Measurements from ENCODE around the gene XRCC1. TPM values are rescaled to one million over a fixed set of nuclear protein-coding genes. Genes with fewer than 3 reads are reported as not detected.
"Not testable (repeated sequence)": the region's sequence is repeated elsewhere in the genome, so short reads cannot be mapped to it uniquely, and the experiment has no call there.

Gene XRCC1
- total RNA-seq, 1 donor from 2014 or later = 18.2 TPM

DNA sequence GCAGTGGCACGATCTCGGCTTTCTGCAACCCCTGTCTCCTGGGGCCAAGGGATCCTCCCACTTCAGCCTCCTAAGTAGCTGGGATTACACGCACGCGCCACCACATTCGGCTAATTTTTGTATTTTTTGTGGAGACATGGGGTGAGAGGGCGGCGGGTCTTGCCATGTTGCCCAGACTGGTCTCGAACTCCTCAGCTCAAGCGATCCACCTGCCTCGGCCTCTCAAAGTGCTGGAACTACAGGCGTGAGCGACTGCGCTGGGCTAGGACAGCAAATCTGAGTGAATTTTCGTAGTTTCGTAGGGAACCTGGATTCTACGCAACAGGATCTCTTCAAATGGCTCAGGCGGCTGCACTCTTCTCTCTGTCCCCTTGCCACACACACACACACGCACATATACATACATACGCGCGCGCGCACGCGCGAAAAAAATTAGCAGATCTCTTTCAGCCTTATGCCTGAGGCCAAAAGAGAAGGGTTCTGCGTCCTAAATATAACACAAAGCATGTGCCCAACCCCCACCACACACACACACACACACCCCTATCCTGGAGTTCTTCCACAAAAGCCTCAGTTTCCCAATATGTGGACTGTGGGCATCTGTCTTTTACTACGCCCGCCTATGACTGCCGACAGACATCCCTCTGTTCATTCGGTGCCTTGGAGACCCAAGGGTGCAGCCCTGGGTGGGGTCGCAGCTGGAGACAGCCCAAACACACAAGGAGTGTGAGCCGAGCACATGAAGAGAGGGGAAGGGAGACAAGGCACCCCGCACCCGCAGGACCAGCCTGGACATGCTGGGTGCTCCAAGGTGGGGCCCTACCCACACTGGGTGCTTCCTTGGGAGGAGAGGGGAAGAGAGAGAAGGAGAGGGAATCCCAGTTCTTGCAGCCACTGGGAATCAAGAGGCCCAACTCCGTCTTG, 890 bp upstream of the XRCC1 start:
- DNase-seq (ENCODE audit: low spot score) = no peak

DNA sequence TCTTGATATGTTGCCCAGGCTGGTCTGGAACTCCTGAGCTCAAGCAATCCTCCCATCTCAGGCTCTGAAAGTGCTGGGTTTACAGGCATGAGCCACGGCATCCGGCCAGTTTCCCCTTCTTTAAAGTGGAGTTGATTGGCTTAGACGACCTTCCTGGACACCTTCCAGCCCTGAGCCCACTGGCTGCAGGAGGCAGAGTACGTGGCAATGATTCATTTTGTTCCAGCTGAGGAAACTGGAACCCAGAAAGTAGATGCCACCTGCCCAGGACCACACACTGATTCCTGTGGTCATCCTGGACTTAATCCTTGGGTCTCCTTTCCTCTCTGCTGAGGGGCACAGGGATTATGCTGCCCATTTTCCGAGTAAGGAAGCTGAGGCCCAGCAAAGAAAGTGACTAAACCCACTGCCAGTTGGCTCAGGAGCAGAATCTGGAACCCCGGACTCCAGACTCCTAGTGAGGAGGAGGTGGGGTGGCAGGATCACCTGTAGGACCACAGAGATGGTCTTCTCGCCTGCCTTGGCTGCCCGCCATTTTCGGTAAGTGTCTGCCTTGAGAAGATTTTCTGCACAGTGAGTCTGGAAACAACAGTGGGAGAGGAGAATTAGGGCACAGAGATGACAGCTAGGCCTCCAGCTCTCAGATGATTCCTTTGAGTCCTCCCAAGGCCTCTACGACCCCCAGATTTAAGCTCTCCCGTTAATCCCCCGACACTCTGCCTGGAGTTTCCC, 737 bp downstream of the XRCC1 start:
- DNase-seq (ENCODE audit: low spot score) = no peak

DNA sequence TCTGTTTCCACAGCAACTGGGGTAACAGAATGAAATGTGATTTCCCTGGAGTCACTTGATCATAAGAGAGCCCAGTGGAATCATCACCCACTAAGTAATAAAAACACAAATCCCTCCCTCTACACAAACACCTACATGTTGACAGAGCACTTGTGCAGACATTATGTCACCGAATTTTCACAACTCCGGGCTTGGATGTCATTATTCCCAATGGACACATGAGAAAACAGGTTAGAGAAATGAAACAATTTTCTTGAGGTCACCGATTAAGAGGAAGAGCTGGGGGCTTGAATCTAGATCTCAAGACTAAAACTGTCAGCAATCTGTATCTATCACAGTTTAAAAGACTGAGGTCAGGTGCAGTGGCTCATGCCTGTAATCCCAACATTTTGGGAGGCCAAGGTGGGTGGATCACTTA, 3.1 kb downstream of the XRCC1 start:
- no peak for DNase-seq (ENCODE audit: low spot score)

DNA sequence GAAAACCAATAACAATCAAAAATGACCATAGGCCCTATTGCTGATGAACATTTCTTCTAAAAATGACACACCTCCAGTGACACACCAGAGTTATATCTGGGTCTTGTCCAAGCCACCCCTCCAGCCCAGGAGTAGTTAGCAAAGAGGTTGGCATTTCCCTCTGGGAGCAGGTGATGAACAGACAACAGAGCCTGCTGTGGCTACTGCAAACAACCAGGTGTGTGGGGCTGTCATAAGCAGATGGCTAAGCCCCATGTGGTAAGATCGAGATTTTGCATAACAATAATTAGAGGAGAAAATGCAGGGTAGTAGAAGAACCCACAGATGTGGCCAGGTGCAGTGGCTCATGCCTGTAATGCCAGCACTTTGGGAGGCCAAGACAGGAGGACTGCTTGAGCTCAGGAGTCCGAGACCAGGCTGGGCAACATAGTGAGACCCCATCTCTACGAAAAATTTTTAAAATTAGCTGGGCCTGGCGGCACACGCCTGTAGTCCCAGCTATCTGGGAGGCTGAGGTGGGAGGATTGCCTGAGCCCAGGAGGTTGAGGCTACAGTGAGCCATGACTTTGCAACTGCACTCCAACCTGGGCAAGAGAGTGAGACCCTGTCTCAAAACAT, 5.0 kb downstream of the XRCC1 start:
- DNase-seq (ENCODE audit: low spot score) = no peak

DNA sequence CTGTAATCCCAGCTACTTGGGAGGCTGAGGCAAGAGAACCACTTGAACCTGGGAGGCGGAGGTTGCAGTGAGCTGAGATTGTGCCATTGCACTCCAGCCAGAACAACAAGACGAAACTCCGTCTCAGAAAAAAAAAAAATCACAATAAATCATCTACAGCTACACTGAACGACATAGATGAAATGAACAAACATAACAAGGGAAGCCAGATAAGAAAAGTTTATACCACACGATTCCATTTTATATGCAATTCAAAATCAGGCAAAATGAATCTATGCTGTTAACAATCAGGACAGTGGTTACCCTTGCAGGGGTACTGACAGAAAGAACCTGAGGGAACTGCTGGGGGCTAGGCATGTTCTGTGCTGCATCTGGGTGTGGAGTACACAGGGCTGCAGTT, 5.7 kb downstream of the XRCC1 start:
- no peak for DNase-seq (ENCODE audit: low spot score)

DNA sequence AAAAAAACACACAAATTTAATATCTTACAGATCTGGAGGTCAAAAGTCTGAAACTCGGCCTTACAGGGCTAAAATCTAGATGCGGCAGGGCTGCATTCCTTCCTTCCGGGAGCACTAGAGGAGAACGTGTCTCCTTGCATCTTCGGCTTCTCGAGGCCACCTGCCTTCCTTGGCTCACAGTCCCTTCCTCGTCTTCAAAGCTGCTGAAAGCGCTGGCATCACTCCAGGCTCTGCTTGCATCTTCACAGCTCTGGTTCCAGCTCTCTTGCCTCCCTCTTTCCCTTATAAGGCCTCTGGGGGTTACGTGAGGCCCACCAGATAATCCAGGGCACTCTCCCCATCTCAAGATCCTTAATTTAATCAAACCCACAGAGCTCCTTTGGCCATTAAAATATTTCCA, 10.5 kb downstream of the XRCC1 start:
- no peak for DNase-seq (ENCODE audit: low spot score)

DNA sequence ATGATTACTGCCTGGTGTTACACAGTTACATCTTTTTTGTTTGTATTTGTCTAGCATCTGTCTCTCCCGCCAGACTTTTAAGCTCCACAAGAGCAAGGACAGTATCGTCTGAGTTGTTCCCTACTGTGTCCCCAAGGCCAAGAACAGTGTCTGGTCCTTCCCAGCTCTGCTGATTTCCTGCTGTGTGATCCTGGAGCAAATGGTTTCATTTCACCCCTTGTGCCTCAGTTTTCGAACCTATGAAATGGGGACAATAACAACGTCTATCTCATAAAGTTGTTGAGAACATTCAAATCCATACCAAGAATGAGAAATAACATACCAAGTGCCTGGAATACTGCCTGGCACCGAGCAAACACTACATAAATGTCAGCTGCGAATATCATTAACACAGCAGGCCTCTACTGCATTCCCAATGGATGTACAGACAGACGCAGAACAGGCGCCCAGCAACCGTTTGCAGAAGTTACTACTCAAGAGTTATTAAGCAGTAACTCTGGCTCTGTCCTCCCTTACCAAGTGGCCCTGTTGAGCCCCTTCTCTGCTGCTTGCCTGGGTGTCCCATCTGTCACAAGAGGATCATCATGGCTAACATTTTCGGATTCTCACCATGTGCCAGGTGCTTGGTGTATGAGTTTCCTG, 11.4 kb downstream of the XRCC1 start:
- DNase-seq (ENCODE audit: low spot score) = no peak

DNA sequence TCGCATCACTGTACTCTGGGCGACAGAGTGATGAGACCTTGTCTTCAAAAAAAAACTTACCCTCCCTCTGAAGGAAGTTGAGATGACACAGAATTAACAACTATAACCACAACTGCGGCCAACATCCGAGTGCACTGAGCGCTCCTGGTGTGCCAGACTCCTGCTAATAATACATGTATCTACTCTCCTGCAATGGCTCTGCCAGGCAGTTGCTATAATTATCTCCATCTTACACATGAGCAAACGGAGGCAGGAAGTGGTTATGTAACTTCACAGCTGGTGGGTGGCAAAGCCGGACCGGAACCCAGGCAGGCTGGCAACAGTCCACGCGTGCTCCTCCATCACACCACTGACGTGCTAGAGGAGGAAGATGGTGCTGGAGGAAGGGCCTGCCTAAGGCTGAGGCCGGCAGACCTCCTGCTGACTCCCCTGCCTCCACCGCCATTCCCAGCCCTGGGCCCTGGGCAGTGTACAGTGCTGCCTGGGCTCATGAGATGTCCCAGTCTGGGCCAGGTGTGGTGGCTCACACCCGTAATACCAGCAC, 12.6 kb downstream of the XRCC1 start:
- DNase-seq (ENCODE audit: low spot score) = no peak

DNA sequence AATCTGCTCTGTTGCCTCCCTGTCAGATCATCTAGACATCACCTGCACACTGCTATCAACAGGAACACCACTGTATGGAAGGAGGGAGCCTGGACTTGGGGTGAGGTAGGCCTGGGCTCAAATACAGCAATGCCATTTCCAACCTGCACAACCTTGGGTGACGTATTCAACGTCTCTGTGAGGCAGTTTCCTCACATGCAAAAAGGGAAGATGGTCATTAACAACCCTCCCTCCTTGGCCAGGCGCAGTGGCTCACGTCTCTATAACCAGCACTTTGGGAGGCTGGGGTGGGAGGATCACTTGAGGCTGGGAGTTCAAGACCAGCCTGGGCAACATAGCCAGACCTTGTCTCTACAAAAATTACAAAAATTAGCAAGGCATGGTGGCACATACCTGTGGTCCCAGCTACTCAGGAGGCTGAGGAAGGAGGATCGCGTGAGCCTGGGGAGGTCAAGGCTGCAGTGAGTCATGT, 13.1 kb downstream of the XRCC1 start:
- no peak for DNase-seq (ENCODE audit: low spot score)

DNA sequence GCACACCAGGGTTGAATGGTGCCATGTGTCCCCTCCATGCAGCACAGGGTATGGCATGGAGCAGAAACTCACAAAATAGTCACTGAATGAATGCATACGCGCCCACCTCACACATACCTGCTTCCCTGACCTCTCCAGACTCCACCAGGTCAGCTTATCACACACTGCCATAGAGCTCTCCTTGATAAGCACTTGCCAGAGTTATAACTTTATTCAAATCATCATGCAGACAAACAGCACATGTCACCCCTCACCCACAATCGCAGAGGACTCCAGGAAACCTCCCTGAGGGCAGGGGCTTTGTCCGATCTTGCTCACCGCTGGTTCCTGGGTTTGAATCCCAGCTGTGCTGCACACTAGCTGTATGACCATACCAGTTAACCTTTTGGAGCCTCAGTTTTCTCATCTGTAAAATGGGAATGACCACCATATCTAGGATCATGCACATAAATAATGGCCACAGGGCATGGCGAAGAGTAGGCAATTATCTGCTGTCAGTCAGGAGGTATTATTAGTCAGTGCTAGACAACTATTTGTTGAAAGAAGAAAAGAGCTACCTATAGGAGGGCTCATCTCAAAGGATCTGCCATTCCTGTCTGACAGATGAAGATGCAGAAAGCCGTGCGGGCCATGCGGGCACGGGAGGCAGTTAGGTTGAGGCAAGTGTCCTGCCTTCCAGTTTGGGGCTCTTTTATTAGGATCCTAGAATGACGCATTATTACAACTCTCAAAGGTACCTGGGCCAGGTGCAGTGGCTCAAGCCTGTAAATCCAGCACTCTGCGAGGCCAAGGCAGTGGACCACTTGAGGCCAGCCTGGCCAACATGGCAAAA, 14.0 kb downstream of the XRCC1 start:
- no peak for DNase-seq (ENCODE audit: low spot score)

DNA sequence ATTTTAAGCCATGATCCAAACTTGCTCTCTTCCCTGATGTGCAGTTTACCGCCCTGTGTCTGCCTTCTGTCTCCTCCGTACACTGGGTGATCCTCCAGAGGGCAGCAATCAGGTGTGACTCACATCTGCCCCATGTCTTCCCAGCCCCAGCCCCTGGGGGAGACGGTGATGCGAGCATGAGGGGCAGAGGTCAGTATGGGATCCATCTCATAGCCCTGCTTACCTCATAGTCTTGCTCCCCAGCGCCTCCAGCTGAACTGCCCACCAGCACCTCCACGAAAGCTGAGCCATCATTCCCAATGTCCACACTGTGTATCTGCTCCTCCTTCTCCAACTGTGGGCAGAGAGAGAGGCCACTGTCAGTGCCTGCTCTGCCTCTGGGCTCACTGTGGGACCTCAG, 14.6 kb downstream of the XRCC1 start:
- no peak for DNase-seq (ENCODE audit: low spot score)

DNA sequence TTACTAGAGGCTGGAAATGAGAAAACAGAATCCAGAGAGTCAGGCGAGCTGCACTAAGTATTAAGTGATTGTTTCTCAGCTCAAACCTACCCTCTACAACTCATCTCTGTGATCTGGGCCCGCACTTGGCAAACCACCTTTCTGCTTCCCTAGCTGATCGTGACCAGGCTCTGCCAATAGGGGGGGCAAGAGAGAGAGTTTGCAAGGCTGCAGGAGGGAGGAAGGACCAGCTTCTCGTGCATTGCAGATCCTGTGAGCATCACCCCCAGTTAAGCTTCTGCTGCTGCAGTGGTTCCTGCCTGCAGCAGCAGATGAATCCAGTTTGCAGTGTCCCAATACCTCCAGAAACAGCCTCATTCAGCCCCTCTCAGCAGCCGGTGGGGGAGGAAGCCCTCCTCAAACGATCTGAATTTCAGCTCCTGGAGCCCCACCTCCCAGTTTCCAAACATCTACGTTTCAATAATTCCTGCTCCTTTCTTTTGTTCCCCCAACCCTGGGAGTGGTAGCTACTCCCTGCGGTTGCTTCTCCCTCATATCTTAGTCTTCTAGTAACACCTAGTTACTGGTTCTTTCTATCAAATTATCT, 20.0 kb downstream of the XRCC1 start:
- DNase-seq (ENCODE audit: low spot score) = no peak

DNA sequence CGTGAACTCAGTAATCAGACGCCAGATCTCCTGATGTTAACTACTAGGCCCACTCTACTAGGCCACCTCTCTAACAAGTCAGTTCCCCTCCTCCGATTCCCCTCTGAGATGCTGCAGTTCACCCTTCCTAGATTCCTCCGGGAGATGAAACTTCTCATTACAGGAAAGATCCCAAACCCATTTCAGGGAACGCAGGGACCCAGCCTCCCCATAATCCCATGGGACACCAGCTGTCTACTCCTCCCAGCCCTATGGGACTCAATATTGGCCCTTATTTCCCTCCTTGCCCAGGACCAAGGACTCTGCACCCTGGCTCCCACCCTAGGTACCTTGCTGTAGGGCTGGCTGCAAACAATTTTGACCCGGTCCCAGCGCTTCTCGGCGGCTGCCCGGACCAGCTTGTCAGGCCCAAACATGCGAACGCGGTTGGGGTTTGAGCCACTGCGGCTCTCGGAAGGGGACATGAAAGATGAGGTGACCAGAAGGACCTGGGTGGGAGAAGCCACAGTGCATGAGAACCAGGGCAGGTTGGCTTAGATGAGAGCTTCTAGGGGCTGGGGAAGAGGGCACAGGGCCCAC, 20.9 kb downstream of the XRCC1 start:
- DNase-seq (ENCODE audit: low spot score) = no peak

DNA sequence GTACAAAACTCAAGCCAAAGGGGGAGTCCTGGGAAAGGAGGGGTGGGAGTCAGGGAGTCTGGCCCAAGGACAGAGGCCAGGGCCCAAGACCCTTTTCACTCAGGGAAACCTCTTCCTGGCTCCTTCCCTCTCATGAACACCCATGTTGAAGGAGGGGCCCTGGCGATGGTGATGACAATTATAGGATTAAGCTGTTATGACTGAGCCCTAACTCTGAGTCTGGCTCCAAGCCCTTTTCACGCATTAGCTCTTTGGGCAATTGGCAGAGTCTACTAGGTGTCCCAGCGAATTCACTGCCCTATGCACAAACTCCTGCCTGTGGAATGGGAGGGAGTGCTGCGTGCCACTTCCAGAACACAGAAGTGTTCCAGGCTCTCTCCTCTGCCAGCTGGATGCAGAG, 21.7 kb downstream of the XRCC1 start:
- DNase-seq (ENCODE audit: low spot score) = no peak

DNA sequence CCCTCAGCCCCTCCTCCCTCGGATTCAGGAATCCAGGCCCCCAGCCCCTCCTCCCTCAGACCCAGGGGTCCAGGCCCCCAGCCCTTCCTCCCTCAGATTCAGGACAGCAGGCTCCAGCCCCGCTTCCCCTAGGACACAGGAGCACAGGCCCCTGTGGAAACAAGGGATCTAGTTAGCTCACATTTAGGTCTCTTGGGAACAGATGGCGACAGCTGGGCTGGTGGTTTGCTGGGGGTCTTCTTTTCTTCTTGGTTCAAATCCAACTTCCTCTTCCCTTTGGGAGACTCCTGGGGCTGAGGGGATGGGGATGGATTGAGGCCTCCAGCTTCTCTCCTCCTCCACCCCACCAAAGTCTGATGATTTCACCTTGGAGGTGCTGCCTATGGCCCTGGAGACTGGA, 22.7 kb downstream of the XRCC1 start:
- DNase-seq (ENCODE audit: low spot score) = no peak

DNA sequence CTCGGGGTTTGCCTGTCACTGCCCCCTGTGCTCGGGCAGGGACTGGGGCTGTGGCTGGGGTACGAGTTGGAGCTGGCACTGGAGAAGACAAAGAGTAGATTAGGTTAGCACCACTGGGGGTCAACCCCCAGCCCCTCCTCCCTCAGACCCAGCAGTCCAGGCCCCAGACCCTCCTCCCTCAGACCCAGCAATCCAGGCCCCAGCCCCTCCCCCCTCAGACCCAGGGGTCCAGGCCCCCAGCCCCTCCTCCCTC, 23.2 kb downstream of the XRCC1 start:
- DNase-seq (ENCODE audit: low spot score) = no peak

DNA sequence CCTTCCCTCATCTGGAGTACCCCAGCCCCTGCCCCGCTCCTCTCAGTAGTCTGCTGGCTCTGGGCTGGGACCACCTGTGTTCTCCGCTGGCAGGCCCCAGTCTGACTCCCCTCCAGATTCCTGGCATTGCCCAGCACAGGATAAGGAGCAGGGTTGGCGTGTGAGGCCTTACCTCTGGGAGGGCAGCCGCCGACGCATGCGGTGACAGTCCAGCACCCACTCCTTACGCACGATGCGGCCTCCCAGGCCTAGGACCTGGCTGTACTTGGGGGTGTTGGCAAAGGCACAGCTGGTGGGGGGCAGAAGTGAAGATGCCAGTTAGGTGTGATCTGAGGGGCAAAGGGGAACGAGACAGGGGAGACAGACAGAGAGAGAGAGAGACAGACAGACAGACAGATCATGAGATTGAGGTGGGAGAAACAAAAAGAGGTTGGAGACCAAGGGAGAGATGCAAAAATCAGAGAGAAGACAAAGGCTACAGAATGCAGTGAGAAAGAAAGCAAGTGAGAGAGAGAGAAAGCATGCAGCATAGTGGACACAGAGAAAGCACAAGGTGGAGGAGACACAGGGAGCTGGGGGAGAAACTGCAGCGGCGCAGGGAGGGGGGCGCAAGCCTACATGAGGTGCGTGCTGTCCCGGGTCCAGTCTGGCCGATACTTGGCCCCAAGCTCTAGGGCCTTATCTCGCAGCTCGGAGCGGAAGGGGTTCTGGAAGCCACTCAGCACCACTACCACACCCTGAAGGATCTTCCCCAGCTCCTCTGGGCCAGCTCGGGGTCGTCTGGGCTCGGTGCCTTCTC, 23.7 kb downstream of the XRCC1 start:
- no peak for DNase-seq (ENCODE audit: low spot score)

DNA sequence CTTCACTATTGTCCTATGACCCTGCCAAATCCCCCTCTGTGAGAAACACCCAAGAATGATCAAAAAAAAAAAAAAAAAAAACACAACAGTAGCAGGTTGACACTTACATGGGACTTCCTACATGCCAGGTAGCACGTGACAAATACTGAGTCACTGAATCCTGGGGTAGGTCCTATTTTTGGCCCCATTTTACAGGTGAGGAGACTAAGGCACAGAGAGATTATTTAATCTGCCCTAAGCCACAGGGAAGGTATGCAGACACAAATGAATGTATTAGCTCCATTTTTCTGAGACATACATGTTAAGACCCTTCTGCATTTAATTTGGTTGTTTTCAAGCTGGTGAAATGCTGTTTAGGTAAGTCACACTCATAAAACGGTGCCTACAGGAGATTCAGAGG, 26.6 kb downstream of the XRCC1 start:
- DNase-seq (ENCODE audit: low spot score) = no peak

DNA sequence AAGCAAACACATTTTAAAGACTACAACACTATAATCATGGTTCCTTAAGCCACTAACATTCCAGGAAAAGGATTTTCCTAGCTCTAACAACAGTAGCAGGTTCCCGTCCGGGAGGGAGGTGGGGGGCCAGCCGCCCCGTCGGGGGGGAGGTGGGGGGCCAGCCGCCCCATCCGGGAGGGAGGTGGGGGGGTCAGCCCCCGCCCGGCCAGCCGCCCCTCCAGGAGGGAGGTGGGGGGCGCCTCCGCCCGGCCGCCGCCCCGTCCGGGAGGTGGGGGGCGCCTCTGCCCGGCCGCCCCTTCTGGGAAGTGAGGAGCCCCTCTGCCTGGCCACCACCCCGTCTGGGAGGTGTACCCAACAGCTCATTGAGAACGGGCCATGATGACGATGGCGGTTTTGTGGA, 27.4 kb downstream of the XRCC1 start:
- DNase-seq (ENCODE audit: low spot score) = not testable (repeated sequence)

Data from mesenteric fat pad (tissue), 1 donor.